ENCODE data around the gene PRUNE2. TPM values are rescaled to one million over a fixed set of nuclear protein-coding genes. Genes with fewer than 3 reads are reported as not detected.

The PRUNE2 gene
- total RNA-seq, 2 experiments from 2014 or later, result 0.38 to 0.72 TPM

- POLR2A ChIA-PET, result interaction anchor here (0.6 kb wide), 1 partner anchor 138 kb away, joined by 3 read pairs; no protein-coding TSS in a partner anchor
- no peaks in the 10 kb centered on the region for H3K9me3 Mint-ChIP-seq
- H3K4me3 Mint-ChIP-seq, result no peak overlapping the region
- H3K4me1 Mint-ChIP-seq (ENCODE audit: low read depth), result no peaks in the 10 kb centered on the region
- CTCF ChIA-PET, result no interaction called here
- no peaks in the 10 kb centered on the region for H3K36me3 Mint-ChIP-seq (ENCODE audit: low read depth)
- ATAC-seq, result no peak
- no peak for DNase-seq
- intact Hi-C loops (cut with micrococcal nuclease), result no loop called here
- no peaks in the 10 kb centered on the region for H3K27me3 Mint-ChIP-seq
- no peak overlapping the region for H3K27ac Mint-ChIP-seq
- TF ChIP-seq CTCF (IDR thresholded peaks at IDR 0.05), result no peak
Observed at GRCh38 chr9:76883341-76883855, 22.5 kb downstream of the PRUNE2 start.

- intact Hi-C loops (cut with micrococcal nuclease), result no loop called here
- no peaks in the 10 kb centered on the region for H3K4me1 Mint-ChIP-seq (ENCODE audit: low read depth)
- no peak overlapping the region for H3K27ac Mint-ChIP-seq
- H3K4me3 Mint-ChIP-seq, result no peak overlapping the region
- ChIA-PET POLR2A (interaction anchor here (0.6 kb wide), 1 partner anchor 139 kb away, joined by 3 read pairs; no protein-coding TSS in a partner anchor), CTCF (no interaction called here)
- DNase-seq, result no peak
- no peak for ATAC-seq
- H3K36me3 Mint-ChIP-seq (ENCODE audit: low read depth), result no peaks in the 10 kb centered on the region
- H3K27me3 Mint-ChIP-seq, result no peaks in the 10 kb centered on the region
- H3K9me3 Mint-ChIP-seq, result no peaks in the 10 kb centered on the region
- TF ChIP-seq CTCF (IDR thresholded peaks at IDR 0.05), result no peak
Observed at GRCh38 chr9:76882686-76883085, 23.2 kb downstream of the PRUNE2 start.

- no peak for TF ChIP-seq CTCF (IDR thresholded peaks at IDR 0.05)
- Mint-ChIP-seq H3K4me1 (ENCODE audit: low read depth) (no peaks in the 10 kb centered on the region), H3K4me3 (no peak overlapping the region), H3K27me3 (peaks cover 2% of the 10 kb centered on the region), H3K27ac (no peak overlapping the region), H3K9me3 (no peaks in the 10 kb centered on the region), H3K36me3 (ENCODE audit: low read depth) (no peaks in the 10 kb centered on the region)
- POLR2A ChIA-PET, result no interaction called here
- intact Hi-C loops (cut with micrococcal nuclease), result no loop called here
- DNase-seq (no peak), ATAC-seq (no peak)
- CTCF ChIA-PET, result no interaction called here
Observed at GRCh38 chr9:76880210-76880609, 25.7 kb downstream of the PRUNE2 start.

GRCh38 chr9:76878933-76879332 is 27.0 kb downstream of the PRUNE2 start:
- no peak for TF ChIP-seq CTCF (IDR thresholded peaks at IDR 0.05)
- H3K27ac Mint-ChIP-seq, result no peak overlapping the region
- no peak for DNase-seq
- ChIA-PET CTCF (no interaction called here), POLR2A (no interaction called here)
- H3K36me3 Mint-ChIP-seq (ENCODE audit: low read depth), result no peaks in the 10 kb centered on the region
- intact Hi-C loops (cut with micrococcal nuclease), result no loop called here
- H3K4me3 Mint-ChIP-seq, result no peak overlapping the region
- no peaks in the 10 kb centered on the region for H3K4me1 Mint-ChIP-seq (ENCODE audit: low read depth)
- peaks cover 5% of the 10 kb centered on the region for H3K27me3 Mint-ChIP-seq
- ATAC-seq, result no peak
- no peaks in the 10 kb centered on the region for H3K9me3 Mint-ChIP-seq

GRCh38 chr9:76877961-76878360 is 28.0 kb downstream of the PRUNE2 start:
- Mint-ChIP-seq H3K27me3 (peaks cover 5% of the 10 kb centered on the region), H3K27ac (no peak overlapping the region), H3K36me3 (ENCODE audit: low read depth) (no peaks in the 10 kb centered on the region), H3K4me3 (no peak overlapping the region), H3K9me3 (no peaks in the 10 kb centered on the region), H3K4me1 (ENCODE audit: low read depth) (no peaks in the 10 kb centered on the region)
- DNase-seq (no peak), ATAC-seq (no peak)
- intact Hi-C loops (cut with micrococcal nuclease), result no loop called here
- TF ChIP-seq CTCF (IDR thresholded peaks at IDR 0.05), result no peak
- ChIA-PET POLR2A (no interaction called here), CTCF (no interaction called here)

Measured in activated CD8-positive, alpha-beta T cell treated with anti-CD3 and anti-CD28 coated beads for 36 hours (primary cell).